Stomach (tissue), 9 donors: ENCODE data around the gene PTPRD. TPM values are rescaled to one million over a fixed set of nuclear protein-coding genes. Genes with fewer than 3 reads are reported as not detected.
A peak's percentile ranks its signal among the peaks of the same experiment; 100 is the strongest.

Source experiments
- DNase-seq, 2 donors: peaks; one replicate each; pipeline versions ENCODE4 v3.0.0 to v3.0.0-alpha.2; 2013 to 2019
- H3K27ac ChIP-seq, 5 donors: fragments of 200-600 bp in 4 of 5; sonication (generic) in 4 of 5; one replicate each; pipeline ENCODE4 v1.5.1; 2013 to 2019; ENCODE audit warnings: mild to moderate bottlenecking in 1 of 5, moderate library complexity in 1 of 5
- H3K27me3 ChIP-seq, 3 donors: fragments of 200-600 bp; sonication (generic); one replicate each; pipeline ENCODE4 v1.5.1; 2017 to 2019; ENCODE audit warnings: mixed run types in 1 of 3
- H3K36me3 ChIP-seq, 4 donors: fragments of 200-600 bp; sonication (generic); 1 replicate in 3 of 4; 2 replicates in 1 of 4; pipeline ENCODE4 v1.5.1; 2016 to 2019
- H3K4me1 ChIP-seq, 4 donors: fragments of 200-600 bp; sonication (generic); one replicate each; pipeline ENCODE4 v1.5.1; 2016 to 2019
- H3K4me3 ChIP-seq, 4 donors: fragments of 200-600 bp; sonication (generic) in 3 of 4; one replicate each; pipeline ENCODE4 v1.5.1; 2016 to 2019; ENCODE audit warnings: mild to moderate bottlenecking in 1 of 4
- H3K9me3 ChIP-seq, 4 donors: fragments of 200-600 bp; sonication (generic); one replicate each; pipeline ENCODE4 v1.5.1; 2016 to 2019
- CTCF ChIP-seq, 7 experiments: fragments of 450-650 bp in 4 of 7; fragments of 200-600 bp in 3 of 7; sonication (generic) in 3 of 7; IDR thresholded peaks; one replicate each; pipeline ENCODE4 v1.5.1; 2016 to 2019; ENCODE audit warnings: antibody characterized with exemption in 7 of 7, control low read depth in 2 of 7, mild to moderate bottlenecking in 1 of 7
- EP300 ChIP-seq: sonication (generic); formaldehyde crosslinking; IDR thresholded peaks from one replicate; pipeline ENCODE4 v1.6.1; 2017; ENCODE audit warnings: antibody characterized with exemption
- POLR2A ChIP-seq, 4 donors: fragments of 450-650 bp; IDR thresholded peaks; one replicate each; pipeline ENCODE4 v1.6.1; 2016; ENCODE audit warnings: antibody characterized with exemption in 4 of 4, control low read depth in 2 of 4, mild to moderate bottlenecking in 1 of 4, moderate library complexity in 1 of 4
- POLR2AphosphoS5 ChIP-seq, 3 donors: sonication (generic); formaldehyde crosslinking; IDR thresholded peaks; one replicate each; pipeline ENCODE4 v1.6.1; 2016; ENCODE audit warnings: antibody characterized with exemption in 3 of 3
- WGBS, 5 donors: extraction: QIAGEN DNeasy Blood & Tissue Kit in 3 of 5; methylation state at CpG; one replicate each; pipeline versions ENCODE4 v1.1.5 to v1.1.7; 2013 to 2018; 5-methylcytosine and 5-hydroxymethylcytosine counted together
- intact Hi-C: fragments of 100-400 bp; cut with DNase I; formaldehyde crosslinking; loops from one replicate; pipeline ENCODE4 v1.15.1; 2023; ENCODE audit warnings: low total_unique reads
- polyA plus RNA-seq, 3 donors: library from polyadenylated mRNA; stranded (reverse); fragments of 200-250 nt; gene quantifications; one replicate each; pipeline ENCODE4 v1.2.3, GENCODE V29; 2013
- total RNA-seq, 5 donors: library from RNA; depleted of rRNA; stranded (reverse); fragments of >200 nt; gene quantifications; one replicate each; pipeline versions ENCODE4 v1.1.0 to v1.2.3, GENCODE V29; 2014 to 2016
- donor health status: healthy with polysubstance abuse.
- donor health status: Bipolar disorder and iron deficiency.
- donor health status: healthy.

The PTPRD gene
- total and polyA plus RNA-seq, 8 donors, result 0.12 to 53.1 (median 1.2) TPM

GRCh38 chr9:9173264-9173663 is 1439.5 kb downstream of the PTPRD start:
- intact Hi-C loops, result no loop called here
- Histone ChIP-seq H3K27me3 (no peaks in the 10 kb centered on the region), H3K4me1 (no peaks in the 10 kb centered on the region), H3K4me3 (no peak overlapping the region), H3K27ac (no peak overlapping the region), H3K9me3 (no peaks in the 10 kb centered on the region), H3K36me3 (no peaks in the 10 kb centered on the region)
- DNase-seq, result no peak
- TF ChIP-seq POLR2A (IDR thresholded peaks at IDR 0.05) (no peak), EP300 (no peak), CTCF (IDR thresholded peaks at IDR 0.05) (no peak), POLR2AphosphoS5 (IDR thresholded peaks at IDR 0.05) (no peak)
- 69 to 92% (median 80%) methylated on average over 1 of the region's 1 CpG for WGBS, 5 donors

GRCh38 chr9:9170439-9171134 is 1442.2 kb downstream of the PTPRD start:
- no peak overlapping the region for H3K27ac ChIP-seq
- intact Hi-C loops, result no loop called here

GRCh38 chr9:9142001-9142400 is 1470.8 kb downstream of the PTPRD start:
- no peak overlapping the region for H3K27ac ChIP-seq
- intact Hi-C loops, result no loop called here
- DNase-seq, result no peak
- H3K9me3 ChIP-seq, result no peaks in the 10 kb centered on the region
- no peaks in the 10 kb centered on the region for H3K27me3 ChIP-seq
- no peak overlapping the region for H3K4me3 ChIP-seq
- no peaks in the 10 kb centered on the region for H3K4me1 ChIP-seq
- H3K36me3 ChIP-seq, result no peaks in the 10 kb centered on the region
- TF ChIP-seq POLR2AphosphoS5 (IDR thresholded peaks at IDR 0.05), result no peak
- 64 to 94% (median 87%) methylated on average over 2 to 3 of the region's 3 CpGs for WGBS, 5 donors

More at GRCh38 chr9:9170439-9171134, 1442.2 kb downstream of the PTPRD start:
- no peak overlapping the region for H3K4me3 ChIP-seq
- H3K36me3 ChIP-seq, result no peaks in the 10 kb centered on the region
- DNase-seq, result peak in 1 of 2 donors; percentile 15
- H3K4me1 ChIP-seq, result no peaks in the 10 kb centered on the region
- no peak for TF ChIP-seq POLR2A (IDR thresholded peaks at IDR 0.05)
- TF ChIP-seq CTCF (IDR thresholded peaks at IDR 0.05), result no peak
- TF ChIP-seq POLR2AphosphoS5 (IDR thresholded peaks at IDR 0.05), result no peak
- no peak for TF ChIP-seq EP300
- no peaks in the 10 kb centered on the region for H3K9me3 ChIP-seq
- WGBS, 5 donors, result 43 to 62% (median 50%) methylated on average over 4 of the region's 4 CpGs
- no peaks in the 10 kb centered on the region for H3K27me3 ChIP-seq

- no peak for TF ChIP-seq EP300
- TF ChIP-seq CTCF (IDR thresholded peaks at IDR 0.05), result no peak
- TF ChIP-seq POLR2AphosphoS5 (IDR thresholded peaks at IDR 0.05), result no peak
- TF ChIP-seq POLR2A (IDR thresholded peaks at IDR 0.05), result no peak
- intact Hi-C loops, result no loop called here
- WGBS, 5 donors, result 83 to 91% (median 89%) methylated on average over 3 of the region's 3 CpGs
Observed at GRCh38 chr9:9133526-9133925, 1479.3 kb downstream of the PTPRD start.

GRCh38 chr9:9124616-9125015 is 1488.2 kb downstream of the PTPRD start:
- no peak overlapping the region for H3K4me3 ChIP-seq
- no peak overlapping the region for H3K27ac ChIP-seq
- 41 to 47% (median 45%) methylated on average over 2 of the region's 2 CpGs for WGBS, 5 donors
- no peak for TF ChIP-seq POLR2A (IDR thresholded peaks at IDR 0.05)
- TF ChIP-seq CTCF (IDR thresholded peaks at IDR 0.05), result no peak
- no peak for TF ChIP-seq EP300
- TF ChIP-seq POLR2AphosphoS5 (IDR thresholded peaks at IDR 0.05), result no peak
- H3K4me1 ChIP-seq, result no peaks in the 10 kb centered on the region
- H3K27me3 ChIP-seq, result no peaks in the 10 kb centered on the region
- H3K9me3 ChIP-seq, result no peaks in the 10 kb centered on the region
- no peak for DNase-seq
- no peaks in the 10 kb centered on the region for H3K36me3 ChIP-seq
- intact Hi-C loops, result no loop called here

More at GRCh38 chr9:9133526-9133925, 1479.3 kb downstream of the PTPRD start:
- Histone ChIP-seq H3K4me3 (no peak overlapping the region), H3K27ac (no peak overlapping the region), H3K9me3 (peaks cover 0 to 3% (median 0%) of the 10 kb centered on the region in 4 donors), H3K4me1 (no peaks in the 10 kb centered on the region), H3K36me3 (no peaks in the 10 kb centered on the region), H3K27me3 (no peaks in the 10 kb centered on the region)
- no peak for DNase-seq
